IMR-90 (cell line): ENCODE results near the gene F12. TPM values are rescaled to one million over a fixed set of nuclear protein-coding genes. Genes with fewer than 3 reads are reported as not detected.

Source experiments
- ATAC-seq: fragments of 200-7000 bp; cut with Tn5 transposase; 2 replicates; pipeline ENCODE4 v1.9.1; 2020; ENCODE audit warnings: low read depth, mild to moderate bottlenecking, moderate library complexity
- BruUV-seq: library from RNA; stranded (reverse); fragments of 400-500 nt; replicated peaks from 2 replicates; lab custom pipeline; 2021; lab: Mats Ljungman, UMichigan
- CTCF ChIA-PET: fragments of 300-600 bp; formaldehyde crosslinking; extraction: SDS; loops from one replicate; lab custom pipeline; 2021; ENCODE audit warnings: antibody characterized with exemption; lab: Yijun Ruan, JAX
- POLR2A ChIA-PET: fragments of 300-600 bp; sonication (Branson Sonifier 250); formaldehyde crosslinking; loops from one replicate; lab custom pipeline; 2022; ENCODE audit warnings: antibody characterized with exemption; ENCODE audit not compliant: unreplicated experiment; lab: Charles Lee
- DNase-seq: peaks from one replicate; pipeline ENCODE4 v3.0.0; 2013
- H2AFZ ChIP-seq: replicated peaks from 2 replicates; pipeline ENCODE3; 2013; ENCODE audit warnings: low read length, mild to moderate bottlenecking; ENCODE audit not compliant: poor library complexity
- H2AK5ac ChIP-seq: 2 replicates; pipeline ENCODE4 v1.6.1; 2013; ENCODE audit warnings: low read depth, low read length, inconsistent platforms
- H2AK9ac ChIP-seq: replicated peaks from 2 replicates; pipeline ENCODE3; 2013; ENCODE audit warnings: mild to moderate bottlenecking, low read depth, low read length, moderate library complexity; ENCODE audit not compliant: poor library complexity
- H2BK120ac ChIP-seq: 2 replicates; pipeline ENCODE4 v1.6.1; 2013; ENCODE audit warnings: low read depth, low read length, inconsistent platforms
- H2BK15ac ChIP-seq: 3 replicates; pipeline ENCODE4 v1.6.1; 2013; ENCODE audit warnings: low read depth, low read length, inconsistent platforms
- H2BK20ac ChIP-seq: 2 replicates; pipeline ENCODE4 v1.6.1; 2013; ENCODE audit warnings: low read depth, mild to moderate bottlenecking, inconsistent platforms, low read length, moderate library complexity
- H2BK5ac ChIP-seq: 2 replicates; pipeline ENCODE4 v1.6.1; 2013; ENCODE audit warnings: mild to moderate bottlenecking, low read depth, low read length, inconsistent platforms; ENCODE audit not compliant: poor library complexity, severe bottlenecking
- H3K14ac ChIP-seq: replicated peaks from 2 replicates; pipeline ENCODE4 v1.6.1; 2013; ENCODE audit warnings: low read depth, low read length, inconsistent platforms
- H3K18ac ChIP-seq: 2 replicates; pipeline ENCODE4 v1.6.1; 2013; ENCODE audit warnings: low read depth, low read length, control low read depth
- H3K23ac ChIP-seq: 2 replicates; pipeline ENCODE4 v1.6.1; 2013; ENCODE audit warnings: low read depth, low read length, inconsistent platforms
- H3K27ac ChIP-seq: 2 replicates; pipeline ENCODE4 v1.5.1; 2013; ENCODE audit warnings: mild to moderate bottlenecking, control low read depth, low read length; ENCODE audit not compliant: insufficient read depth
- H3K27me3 ChIP-seq: 2 replicates; pipeline ENCODE4 v1.6.1; 2013; ENCODE audit warnings: low read length; ENCODE audit not compliant: control insufficient read depth, insufficient read depth
- H3K36me3 ChIP-seq: 2 replicates; pipeline ENCODE4 v1.6.1; 2013; ENCODE audit warnings: low read length, mixed read lengths; ENCODE audit not compliant: control insufficient read depth, insufficient read depth
- H3K4ac ChIP-seq: 2 replicates; pipeline ENCODE4 v1.6.1; 2013; ENCODE audit warnings: low read depth, low read length, inconsistent platforms
- H3K4me1 ChIP-seq: 2 replicates; pipeline ENCODE4 v1.6.1; 2013; ENCODE audit warnings: low read length, mixed read lengths; ENCODE audit not compliant: control insufficient read depth, insufficient read depth
- H3K4me2 ChIP-seq: 2 replicates; pipeline ENCODE4 v1.6.1; 2013; ENCODE audit warnings: low read depth, mild to moderate bottlenecking, control low read depth, low read length, moderate library complexity
- H3K4me3 ChIP-seq: 2 replicates; pipeline ENCODE4 v1.5.1; 2013; ENCODE audit warnings: low read depth, mild to moderate bottlenecking, control low read depth, low read length, moderate library complexity; ENCODE audit not compliant: insufficient read depth
- H3K56ac ChIP-seq: 2 replicates; pipeline ENCODE4 v1.6.1; 2013; ENCODE audit warnings: low read length, inconsistent platforms; ENCODE audit not compliant: insufficient read depth; ENCODE audit errors: extremely low read depth
- H3K79me1 ChIP-seq, 2 experiments: 2 replicates each; pipeline ENCODE4 v1.6.1; 2013; ENCODE audit warnings: low read length in 2 of 2, inconsistent platforms in 1 of 2, low read depth in 1 of 2
- H3K9ac ChIP-seq: 2 replicates; pipeline ENCODE4 v1.6.1; 2013; ENCODE audit warnings: low read depth, low read length, control low read depth
- H3K9me1 ChIP-seq: 2 replicates; pipeline ENCODE4 v1.6.1; 2013; ENCODE audit warnings: low read length, inconsistent platforms; ENCODE audit not compliant: insufficient read depth
- H3K9me3 ChIP-seq: 2 replicates; pipeline ENCODE4 v1.6.1; 2013; ENCODE audit warnings: low read length; ENCODE audit not compliant: control insufficient read depth, insufficient read depth
- H4K20me1 ChIP-seq: 2 replicates; pipeline ENCODE4 v1.6.1; 2013; ENCODE audit warnings: low read length, inconsistent platforms; ENCODE audit not compliant: insufficient read depth
- H4K5ac ChIP-seq: 2 replicates; pipeline ENCODE4 v1.6.1; 2013; ENCODE audit warnings: mild to moderate bottlenecking, low read depth, low read length, control low read depth
- H4K8ac ChIP-seq, 2 experiments: 2 replicates each; pipeline ENCODE4 v1.6.1; 2013; ENCODE audit warnings: low read depth in 2 of 2, low read length in 2 of 2, control low read depth in 1 of 2, inconsistent platforms in 1 of 2
- H4K91ac ChIP-seq: 2 replicates; pipeline ENCODE4 v1.6.1; 2013; ENCODE audit warnings: low read depth, low read length, inconsistent platforms; ENCODE audit not compliant: insufficient read depth
- BHLHE40 ChIP-seq: fragments of 150-350 bp; IDR thresholded peaks from 2 replicates; pipeline ENCODE4 v1.6.1; 2016; ENCODE audit warnings: mild to moderate bottlenecking, low read depth, low read length
- CEBPB ChIP-seq: IDR thresholded peaks from 2 replicates; pipeline ENCODE4 v1.6.1; 2012; ENCODE audit warnings: low read depth, low read length, improper control_type of control experiment
- CHD1 ChIP-seq: IDR thresholded peaks from 2 replicates; pipeline ENCODE4 v1.6.1; 2012; ENCODE audit warnings: low read depth, low read length, improper control_type of control experiment
- FOS ChIP-seq: fragments of 150-350 bp; IDR thresholded peaks from 2 replicates; pipeline ENCODE4 v1.6.1; 2016; ENCODE audit warnings: low read depth, low read length
- MAFK ChIP-seq: IDR thresholded peaks from 2 replicates; pipeline ENCODE4 v1.6.1; 2012; ENCODE audit warnings: low read depth, low read length, improper control_type of control experiment
- MAZ ChIP-seq: IDR thresholded peaks from 2 replicates; pipeline ENCODE4 v1.6.1; 2012; ENCODE audit warnings: low read depth, mild to moderate bottlenecking, low read length, improper control_type of control experiment, moderate library complexity, borderline replicate concordance
- MXI1 ChIP-seq: IDR thresholded peaks from 2 replicates; pipeline ENCODE4 v1.6.1; 2012; ENCODE audit warnings: low read depth, mild to moderate bottlenecking, low read length, moderate library complexity, borderline replicate concordance
- NFE2L2 ChIP-seq: fragments of 150-350 bp; IDR thresholded peaks from 2 replicates; pipeline ENCODE4 v1.6.1; 2016; ENCODE audit warnings: low read depth, mild to moderate bottlenecking, low read length
- POLR2A ChIP-seq: IDR thresholded peaks from 2 replicates; pipeline ENCODE4 v1.6.1; 2012; ENCODE audit warnings: mild to moderate bottlenecking, low read depth, low read length
- RAD21 ChIP-seq: IDR thresholded peaks from 2 replicates; pipeline ENCODE4 v1.6.1; 2012; ENCODE audit warnings: low read length, improper control_type of control experiment
- RCOR1 ChIP-seq: IDR thresholded peaks from 2 replicates; pipeline ENCODE4 v1.6.1; 2012; ENCODE audit warnings: mild to moderate bottlenecking, low read length, improper control_type of control experiment; ENCODE audit not compliant: insufficient replicate concordance
- RFX5 ChIP-seq: IDR thresholded peaks from 2 replicates; pipeline ENCODE4 v1.8.0; 2012; ENCODE audit warnings: low read depth, mild to moderate bottlenecking, low read length, moderate library complexity
- SMC3 ChIP-seq: fragments of 150-350 bp; IDR thresholded peaks from 2 replicates; pipeline ENCODE4 v1.6.1; 2016; ENCODE audit warnings: low read depth, mild to moderate bottlenecking, antibody characterized with exemption, low read length, moderate library complexity
- WGBS, 2 experiments: methylation state at CpG; one replicate each; pipeline versions ENCODE4 v1.1.5 to v1.1.7; 2013; ENCODE audit warnings: missing lambda C conversion rate in 2 of 2; ENCODE audit not compliant: insufficient read length in 1 of 2; ENCODE audit errors: extremely low coverage in 2 of 2; 5-methylcytosine and 5-hydroxymethylcytosine counted together
- dilution Hi-C: fragments of 300-500 bp; cut with HindIII; formaldehyde crosslinking; loops from one replicate; pipeline ENCODE4 v1.14.3; 2018; ENCODE audit warnings: low sequenced_read_pairs; ENCODE audit not compliant: unreplicated experiment
- in situ Hi-C: fragments of 300-500 bp; cut with MboI; formaldehyde crosslinking; loops from 3 replicates; pipeline ENCODE4 v1.14.3; 2019; ENCODE audit warnings: low sequenced_read_pairs, inconsistent platforms, mixed read lengths
- intact Hi-C: fragments of 100-400 bp; cut with micrococcal nuclease; formaldehyde crosslinking; loops from 2 replicates; pipeline ENCODE4 v1.10.0; 2022
- polyA plus RNA-seq, 3 experiments: library from polyadenylated mRNA; depleted of rRNA; stranded (reverse); fragments of >200 nt; gene quantifications; 2 replicates each; pipeline ENCODE4 v1.2.3, GENCODE V29; 2012; ENCODE audit warnings: low replicate concordance in 1 of 3
- total RNA-seq: library from RNA; depleted of rRNA; stranded (reverse); fragments of >200 nt; gene quantifications from 2 replicates; pipeline ENCODE4 v1.2.3, GENCODE V29; 2012
- TF ChIP-seq, protein P1 (sequence below): fragments of 150-350 bp; IDR thresholded peaks from 2 replicates; pipeline ENCODE4 v1.6.1; 2017; ENCODE audit warnings: mild to moderate bottlenecking, antibody characterized with exemption, low read length, low read depth
- TF ChIP-seq, protein P2 (sequence below): fragments of 150-350 bp; IDR thresholded peaks from 2 replicates; pipeline ENCODE4 v1.6.1; 2016; ENCODE audit warnings: low read depth, mild to moderate bottlenecking, low read length, moderate library complexity, borderline replicate concordance

The F12 gene
- total and polyA plus RNA-seq, 2 of the 4 experiments (the other 2 are of a cell fraction) = 0.36 to 1.2 TPM

DNA sequence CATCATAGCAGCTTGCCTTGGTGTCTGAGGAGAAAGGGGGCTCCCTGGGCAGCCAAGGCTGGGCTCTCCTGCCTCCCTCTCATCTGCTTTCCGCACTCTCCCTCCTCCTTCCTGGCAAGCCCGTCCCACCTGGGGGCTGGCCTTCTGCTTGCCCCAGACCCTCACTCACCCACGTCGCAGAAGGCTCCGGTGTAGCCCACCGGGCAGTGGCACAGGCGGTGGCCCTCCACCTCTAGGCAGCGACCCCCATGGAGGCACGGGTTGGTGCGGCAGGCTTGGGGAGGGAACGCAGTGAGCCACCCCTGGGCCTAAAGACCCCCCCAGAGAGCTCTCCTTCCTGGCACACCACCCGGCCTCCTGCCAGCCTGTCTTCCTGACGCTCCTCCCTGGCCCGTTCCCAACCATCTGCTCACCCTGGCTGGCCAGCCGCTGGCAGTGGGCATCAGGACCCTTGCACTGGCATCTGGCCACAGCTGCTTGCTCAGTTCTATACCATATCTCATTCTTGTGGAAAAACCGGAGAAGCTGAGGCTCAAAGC is 4.7 kb downstream of the F12 start:
- Histone ChIP-seq H2BK20ac (no peak overlapping the region), H2AK9ac (peak overlapping the region; percentile 17), H3K56ac (no peak overlapping the region), H2BK15ac (no peak overlapping the region; the same call in 2 of the 3 replicates), H3K18ac (peak overlapping the region; percentile 24; the same call in 1 of the 2 replicates), H3K79me1 (no peaks in the 10 kb centered on the region), H3K4me2 (peak overlapping the region; percentile 87), H3K27ac (no peak overlapping the region), H2AK5ac (peak overlapping the region; percentile 43; the same call in 1 of the 2 replicates), H3K4ac (peak overlapping the region; percentile 63), H3K4me1 (peaks cover 4% of the 10 kb centered on the region; the same call in 1 of the 2 replicates), H3K23ac (no peak overlapping the region), H2BK5ac (no peak overlapping the region), H4K5ac (peak overlapping the region; percentile 81), H4K20me1 (no peaks in the 10 kb centered on the region), H4K8ac (peak overlapping the region; percentile 91 to 97), H3K9me3 (peaks cover 2% of the 10 kb centered on the region; the same call in 1 of the 2 replicates), H3K9ac (peak overlapping the region; percentile 57), H2AFZ (peak overlapping the region; percentile 92), H3K36me3 (no peaks in the 10 kb centered on the region), H2BK120ac (peak overlapping the region; percentile 64; the same call in 1 of the 2 replicates), H3K14ac (peak overlapping the region; percentile 81), H3K27me3 (peaks cover 53% of the 10 kb centered on the region), H3K9me1 (no peaks in the 10 kb centered on the region), H3K4me3 (peak overlapping the region; percentile 57; the same call in 1 of the 2 replicates), H4K91ac (peak overlapping the region; percentile 79; the same call in 1 of the 2 replicates)
- TF ChIP-seq MAZ (no peak), CEBPB (no peak), CHD1 (no peak), POLR2A (no peak), RAD21 (no peak), MAFK (no peak), MXI1 (no peak), RCOR1 (no peak), BHLHE40 (no peak), RFX5 (no peak), SMC3 (no peak), NFE2L2 (no peak), FOS (no peak)
- TF ChIP-seq, protein P1, sequence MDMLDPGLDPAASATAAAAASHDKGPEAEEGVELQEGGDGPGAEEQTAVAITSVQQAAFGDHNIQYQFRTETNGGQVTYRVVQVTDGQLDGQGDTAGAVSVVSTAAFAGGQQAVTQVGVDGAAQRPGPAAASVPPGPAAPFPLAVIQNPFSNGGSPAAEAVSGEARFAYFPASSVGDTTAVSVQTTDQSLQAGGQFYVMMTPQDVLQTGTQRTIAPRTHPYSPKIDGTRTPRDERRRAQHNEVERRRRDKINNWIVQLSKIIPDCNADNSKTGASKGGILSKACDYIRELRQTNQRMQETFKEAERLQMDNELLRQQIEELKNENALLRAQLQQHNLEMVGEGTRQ = no peak
- TF ChIP-seq, protein P2, sequence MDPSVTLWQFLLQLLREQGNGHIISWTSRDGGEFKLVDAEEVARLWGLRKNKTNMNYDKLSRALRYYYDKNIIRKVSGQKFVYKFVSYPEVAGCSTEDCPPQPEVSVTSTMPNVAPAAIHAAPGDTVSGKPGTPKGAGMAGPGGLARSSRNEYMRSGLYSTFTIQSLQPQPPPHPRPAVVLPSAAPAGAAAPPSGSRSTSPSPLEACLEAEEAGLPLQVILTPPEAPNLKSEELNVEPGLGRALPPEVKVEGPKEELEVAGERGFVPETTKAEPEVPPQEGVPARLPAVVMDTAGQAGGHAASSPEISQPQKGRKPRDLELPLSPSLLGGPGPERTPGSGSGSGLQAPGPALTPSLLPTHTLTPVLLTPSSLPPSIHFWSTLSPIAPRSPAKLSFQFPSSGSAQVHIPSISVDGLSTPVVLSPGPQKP = no peak
- POLR2A ChIA-PET = no interaction called here
- ATAC-seq = no peak
- CTCF ChIA-PET = interaction anchor here (0.5 to 5.4 kb wide), 21 partner anchors 10 to 392 kb away, joined by 3 to 56 read pairs (median 4); partner anchors contain the start of genes GRK6, LMAN2, PDLIM7 and PRR7
- dilution Hi-C loops = no loop called here
- intact Hi-C loops = loop anchor here (1.0 to 2.0 kb wide), 4 partner anchors 22 to 97 kb away; partner anchors contain the start of genes GRK6 and PRR7
- DNase-seq = no peak
- in situ Hi-C loops = loop anchor here (5.0 kb wide), 1 partner anchor 43 kb away; the partner anchor contains the start of gene PRR7
- WGBS, 2 experiments = 42% methylated on average over 6 of the region's 16 CpGs; no CpG with 5 or more reads in 1 of the 2 experiments
- BruUV-seq = no TSS peak
